ENCODE measurements around the gene COPZ2. TPM values are rescaled to one million over a fixed set of nuclear protein-coding genes. Genes with fewer than 3 reads are reported as not detected.

Gene COPZ2
- total RNA-seq, 1 experiment from 2014 or later = not detected

DNA sequence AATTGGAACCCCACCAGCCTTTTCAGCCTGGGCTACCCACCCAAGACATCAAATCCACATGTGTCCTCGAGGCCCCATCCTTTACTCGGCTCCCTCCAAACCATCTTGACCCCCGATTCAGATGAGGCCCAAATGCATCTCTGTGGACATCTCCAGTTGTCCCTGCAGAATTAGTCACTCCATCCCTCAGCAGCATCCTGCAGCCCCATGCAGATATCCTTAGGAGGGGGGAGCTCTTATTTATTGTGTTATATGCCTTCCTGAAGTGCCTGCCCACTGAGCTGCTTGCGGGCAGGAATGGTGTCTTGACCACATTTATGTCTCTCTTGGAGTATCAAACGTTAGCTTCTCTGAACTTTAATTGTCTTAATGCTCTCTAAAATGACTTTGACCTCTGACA, 51.1 kb downstream of the COPZ2 start:
- peaks cover 12 to 15% of the 10 kb centered on the region in 2 experiments; a peak in 3 of 4 replicates for H3K36me3 ChIP-seq (ENCODE audit: control insufficient read depth in 1 of 2, insufficient read depth in 2 of 2, low read length in 2 of 2)
- POLR2A ChIA-PET = no interaction called here
- TF ChIP-seq, protein P1, sequence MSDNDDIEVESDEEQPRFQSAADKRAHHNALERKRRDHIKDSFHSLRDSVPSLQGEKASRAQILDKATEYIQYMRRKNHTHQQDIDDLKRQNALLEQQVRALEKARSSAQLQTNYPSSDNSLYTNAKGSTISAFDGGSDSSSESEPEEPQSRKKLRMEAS (IDR thresholded peaks at IDR 0.05) = no peak
- TF ChIP-seq TCF7L2 (IDR thresholded peaks at IDR 0.05; ENCODE audit: borderline replicate concordance, extremely low read depth, insufficient read depth, insufficient read length) (no peak), EZH2 (IDR thresholded peaks at IDR 0.05) (no peak), FOSL1 (IDR thresholded peaks at IDR 0.05; ENCODE audit: low read depth) (no peak), SP1 (IDR thresholded peaks at IDR 0.05; ENCODE audit: low read depth) (no peak), YY1 (IDR thresholded peaks at IDR 0.05; ENCODE audit: extremely low read depth, insufficient replicate concordance, low read depth, low read length) (no peak), SRF (IDR thresholded peaks at IDR 0.05; ENCODE audit: low read depth) (no peak), EGR1 (IDR thresholded peaks at IDR 0.05; ENCODE audit: low read depth) (no peak), POLR2A (IDR thresholded peaks at IDR 0.05; ENCODE audit: borderline replicate concordance, extremely low read depth, insufficient read depth, insufficient read length) (no peak), JUND (IDR thresholded peaks at IDR 0.05) (no peak)
- TF ChIP-seq, protein P2, sequence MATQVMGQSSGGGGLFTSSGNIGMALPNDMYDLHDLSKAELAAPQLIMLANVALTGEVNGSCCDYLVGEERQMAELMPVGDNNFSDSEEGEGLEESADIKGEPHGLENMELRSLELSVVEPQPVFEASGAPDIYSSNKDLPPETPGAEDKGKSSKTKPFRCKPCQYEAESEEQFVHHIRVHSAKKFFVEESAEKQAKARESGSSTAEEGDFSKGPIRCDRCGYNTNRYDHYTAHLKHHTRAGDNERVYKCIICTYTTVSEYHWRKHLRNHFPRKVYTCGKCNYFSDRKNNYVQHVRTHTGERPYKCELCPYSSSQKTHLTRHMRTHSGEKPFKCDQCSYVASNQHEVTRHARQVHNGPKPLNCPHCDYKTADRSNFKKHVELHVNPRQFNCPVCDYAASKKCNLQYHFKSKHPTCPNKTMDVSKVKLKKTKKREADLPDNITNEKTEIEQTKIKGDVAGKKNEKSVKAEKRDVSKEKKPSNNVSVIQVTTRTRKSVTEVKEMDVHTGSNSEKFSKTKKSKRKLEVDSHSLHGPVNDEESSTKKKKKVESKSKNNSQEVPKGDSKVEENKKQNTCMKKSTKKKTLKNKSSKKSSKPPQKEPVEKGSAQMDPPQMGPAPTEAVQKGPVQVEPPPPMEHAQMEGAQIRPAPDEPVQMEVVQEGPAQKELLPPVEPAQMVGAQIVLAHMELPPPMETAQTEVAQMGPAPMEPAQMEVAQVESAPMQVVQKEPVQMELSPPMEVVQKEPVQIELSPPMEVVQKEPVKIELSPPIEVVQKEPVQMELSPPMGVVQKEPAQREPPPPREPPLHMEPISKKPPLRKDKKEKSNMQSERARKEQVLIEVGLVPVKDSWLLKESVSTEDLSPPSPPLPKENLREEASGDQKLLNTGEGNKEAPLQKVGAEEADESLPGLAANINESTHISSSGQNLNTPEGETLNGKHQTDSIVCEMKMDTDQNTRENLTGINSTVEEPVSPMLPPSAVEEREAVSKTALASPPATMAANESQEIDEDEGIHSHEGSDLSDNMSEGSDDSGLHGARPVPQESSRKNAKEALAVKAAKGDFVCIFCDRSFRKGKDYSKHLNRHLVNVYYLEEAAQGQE (IDR thresholded peaks at IDR 0.05; ENCODE audit: low read depth) = no peak
- TF ChIP-seq, protein P3, sequence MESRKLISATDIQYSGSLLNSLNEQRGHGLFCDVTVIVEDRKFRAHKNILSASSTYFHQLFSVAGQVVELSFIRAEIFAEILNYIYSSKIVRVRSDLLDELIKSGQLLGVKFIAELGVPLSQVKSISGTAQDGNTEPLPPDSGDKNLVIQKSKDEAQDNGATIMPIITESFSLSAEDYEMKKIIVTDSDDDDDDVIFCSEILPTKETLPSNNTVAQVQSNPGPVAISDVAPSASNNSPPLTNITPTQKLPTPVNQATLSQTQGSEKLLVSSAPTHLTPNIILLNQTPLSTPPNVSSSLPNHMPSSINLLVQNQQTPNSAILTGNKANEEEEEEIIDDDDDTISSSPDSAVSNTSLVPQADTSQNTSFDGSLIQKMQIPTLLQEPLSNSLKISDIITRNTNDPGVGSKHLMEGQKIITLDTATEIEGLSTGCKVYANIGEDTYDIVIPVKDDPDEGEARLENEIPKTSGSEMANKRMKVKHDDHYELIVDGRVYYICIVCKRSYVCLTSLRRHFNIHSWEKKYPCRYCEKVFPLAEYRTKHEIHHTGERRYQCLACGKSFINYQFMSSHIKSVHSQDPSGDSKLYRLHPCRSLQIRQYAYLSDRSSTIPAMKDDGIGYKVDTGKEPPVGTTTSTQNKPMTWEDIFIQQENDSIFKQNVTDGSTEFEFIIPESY (IDR thresholded peaks at IDR 0.05; ENCODE audit: extremely low read depth, insufficient replicate concordance, low read length) = no peak
- H3K4me3 ChIP-seq (replicated peaks in 1 of 2; ENCODE audit: low read depth in 1 of 2, low read length in 2 of 2) = no peak overlapping the region
- BruUV-seq (replicated peaks) = no TSS peak
- RAD21 ChIA-PET (ENCODE audit: low non-redundant PET in 1 of 2, low total read pairs in 2 of 2, uncharacterized antibody in 2 of 2, unreplicated experiment in 2 of 2) = no interaction called here
- no peaks in the 10 kb centered on the region for H3K9me2 ChIP-seq (ENCODE audit: insufficient read depth)
- no peaks in the 10 kb centered on the region for H4K20me1 ChIP-seq (ENCODE audit: insufficient read depth)
- intact Hi-C loops (cut with micrococcal nuclease) = no loop called here
- no peak overlapping the region for H3K27ac ChIP-seq (ENCODE audit: low read depth, low read length)
- ATAC-seq (no peak), DNase-seq (ENCODE audit: low read depth, low spot score) (no peak)
- CTCF ChIA-PET = interaction anchor here (1.7 kb wide), 1 partner anchor 40 kb away, joined by 3 read pairs; no protein-coding TSS in a partner anchor
- no peaks in the 10 kb centered on the region for H3K27me3 ChIP-seq (ENCODE audit: insufficient read depth, low read length)
- no peaks in the 10 kb centered on the region for H3K79me2 ChIP-seq (ENCODE audit: insufficient read depth, low read length)
- no peak overlapping the region for H3K9ac ChIP-seq (ENCODE audit: low read length)
- no peak overlapping the region for H2AFZ ChIP-seq (ENCODE audit: low read depth, low read length, poor library complexity, severe bottlenecking)
- no peaks in the 10 kb centered on the region for H3K9me3 ChIP-seq (ENCODE audit: control insufficient read depth in 1 of 2, insufficient read depth in 1 of 2, low read depth in 1 of 2, low read length in 2 of 2)
- no peaks in the 10 kb centered on the region for H3K4me1 ChIP-seq (ENCODE audit: control insufficient read depth in 1 of 2, insufficient read depth in 2 of 2, low read length in 2 of 2)
- H3K4me2 ChIP-seq (ENCODE audit: low read length) = no peak overlapping the region

Measured in HCT116 (cell line).